ENCODE data around the gene MCU.
"Not testable (repeated sequence)": the region's sequence is repeated elsewhere in the genome, so short reads cannot be mapped to it uniquely, and the experiment has no call there.

MCU gene, protein sequence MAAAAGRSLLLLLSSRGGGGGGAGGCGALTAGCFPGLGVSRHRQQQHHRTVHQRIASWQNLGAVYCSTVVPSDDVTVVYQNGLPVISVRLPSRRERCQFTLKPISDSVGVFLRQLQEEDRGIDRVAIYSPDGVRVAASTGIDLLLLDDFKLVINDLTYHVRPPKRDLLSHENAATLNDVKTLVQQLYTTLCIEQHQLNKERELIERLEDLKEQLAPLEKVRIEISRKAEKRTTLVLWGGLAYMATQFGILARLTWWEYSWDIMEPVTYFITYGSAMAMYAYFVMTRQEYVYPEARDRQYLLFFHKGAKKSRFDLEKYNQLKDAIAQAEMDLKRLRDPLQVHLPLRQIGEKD

DNA sequence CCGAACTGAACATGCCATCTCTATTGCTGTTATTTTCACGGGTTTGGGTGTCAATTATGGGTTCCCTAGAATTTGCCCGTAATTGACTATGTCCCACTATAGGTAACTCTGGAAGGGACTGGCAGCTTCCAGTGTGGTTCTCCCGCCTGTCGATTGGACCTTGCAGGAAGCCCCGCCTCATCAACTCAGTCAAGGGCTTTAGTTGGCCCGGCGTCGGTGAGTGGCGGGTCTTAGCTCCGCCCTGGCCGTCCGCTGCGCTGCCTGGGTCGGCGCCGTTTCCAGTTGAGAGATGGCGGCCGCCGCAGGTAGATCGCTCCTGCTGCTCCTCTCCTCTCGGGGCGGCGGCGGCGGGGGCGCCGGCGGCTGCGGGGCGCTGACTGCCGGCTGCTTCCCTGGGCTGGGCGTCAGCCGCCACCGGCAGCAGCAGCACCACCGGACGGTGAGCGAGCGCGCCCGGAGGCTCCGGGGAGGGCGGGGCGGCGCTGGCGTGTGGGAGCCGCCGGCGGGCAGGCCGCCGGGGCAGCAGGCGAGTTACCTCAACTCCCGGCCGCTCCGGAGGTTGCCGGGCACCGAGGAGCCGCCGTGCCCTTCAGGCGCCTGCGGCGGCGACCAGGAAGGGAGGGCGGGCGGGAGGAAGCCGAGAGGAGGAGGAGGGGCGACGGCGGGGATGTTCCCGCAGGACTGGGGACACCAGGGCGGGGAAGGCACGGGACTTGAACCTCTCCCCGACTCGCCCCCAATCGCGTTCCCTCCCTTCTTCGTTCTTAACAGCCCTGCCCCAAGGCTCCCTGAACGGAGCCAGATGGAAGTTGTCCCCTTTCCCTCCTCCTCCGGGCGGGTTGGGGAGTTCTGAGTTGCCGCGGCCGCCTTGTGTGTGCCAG lies at the start of gene MCU:
TSS of gene MCU (plus strand) at position 281 of the 881 bp plus-strand sequence. CDS start at position 290, 9 bp downstream.
- DNase-seq (ENCODE audit: low read depth in 1 of 2, low spot score in 1 of 2) = peak; percentile 86 to 89

- no peak for DNase-seq (ENCODE audit: low read depth in 1 of 2, low spot score in 1 of 2)
Measured at GRCh38 chr10:72642318-72642717, 49.6 kb upstream of the MCU start.

DNA sequence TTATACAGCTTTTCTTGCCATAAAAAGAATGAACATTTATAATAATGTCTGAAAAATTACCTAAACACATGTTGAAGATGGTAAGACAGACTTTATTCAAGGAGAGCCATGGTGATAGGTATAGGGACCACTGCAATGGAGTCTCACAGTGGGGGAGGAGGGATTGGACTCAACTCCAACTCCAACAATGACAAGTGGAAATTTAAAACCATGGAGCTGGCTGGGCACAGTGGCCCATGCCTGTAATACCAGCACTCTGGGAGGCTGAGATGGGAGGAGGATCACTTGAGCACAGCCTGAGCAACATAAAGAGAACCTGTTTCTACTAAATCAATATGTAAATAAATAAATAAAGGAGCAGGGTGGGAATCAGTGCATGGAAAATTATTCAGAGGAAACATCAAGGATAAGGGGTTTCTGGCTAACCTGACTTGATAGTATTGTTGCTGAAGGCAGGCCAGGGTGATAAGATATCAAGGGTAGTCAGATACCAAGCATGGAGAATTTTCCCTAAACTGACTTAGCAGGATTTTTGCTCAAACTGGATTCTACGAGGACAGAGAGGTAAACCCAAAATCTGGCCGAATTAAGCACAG lies 46.6 kb upstream of the MCU start:
- DNase-seq (ENCODE audit: low read depth in 1 of 2, low spot score in 1 of 2) = no peak

DNA sequence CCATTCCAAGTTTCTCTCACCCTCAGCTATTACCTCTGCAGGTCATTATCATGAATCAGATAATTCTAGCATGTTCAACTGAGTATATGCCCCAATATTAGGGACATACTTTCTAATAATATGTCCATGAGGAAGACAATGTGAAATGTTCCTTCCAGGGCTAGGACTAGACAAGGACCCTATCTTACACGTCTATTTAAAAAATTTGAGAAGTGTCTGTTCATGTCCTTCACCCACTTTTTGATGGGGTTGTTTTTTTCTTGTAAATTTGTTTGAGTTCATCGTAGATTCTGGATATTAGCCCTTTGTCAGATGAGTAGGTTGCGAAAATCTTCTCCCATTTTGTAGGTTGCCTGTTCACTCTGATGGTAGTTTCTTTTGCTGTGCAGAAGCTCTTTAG lies 45.0 kb upstream of the MCU start:
- not testable (repeated sequence) for DNase-seq (ENCODE audit: low read depth in 1 of 2, low spot score in 1 of 2)

- no peak for DNase-seq (ENCODE audit: low read depth in 1 of 2, low spot score in 1 of 2)
Measured at GRCh38 chr10:72648301-72648700, 43.6 kb upstream of the MCU start.

DNA sequence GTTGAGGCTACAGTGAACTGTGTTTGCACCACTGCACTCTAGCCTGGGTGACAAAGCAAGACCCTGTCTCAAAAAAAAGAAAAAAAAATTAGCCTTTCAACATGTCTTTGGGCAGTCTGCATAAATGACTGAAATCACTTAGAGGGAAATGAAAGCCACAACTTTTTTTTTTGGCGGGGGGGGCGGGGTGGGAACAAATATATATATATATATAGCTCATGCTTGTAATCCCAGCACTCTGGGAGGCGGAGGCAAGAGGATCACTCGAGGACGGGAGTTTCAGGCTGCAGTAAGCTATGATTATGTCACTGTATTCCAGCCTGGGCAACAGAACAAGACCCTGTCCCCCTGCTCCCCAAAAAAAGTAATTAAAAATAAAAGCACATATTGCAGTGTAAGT lies 42.7 kb upstream of the MCU start:
- no peak for DNase-seq (ENCODE audit: low read depth in 1 of 2, low spot score in 1 of 2)

DNA sequence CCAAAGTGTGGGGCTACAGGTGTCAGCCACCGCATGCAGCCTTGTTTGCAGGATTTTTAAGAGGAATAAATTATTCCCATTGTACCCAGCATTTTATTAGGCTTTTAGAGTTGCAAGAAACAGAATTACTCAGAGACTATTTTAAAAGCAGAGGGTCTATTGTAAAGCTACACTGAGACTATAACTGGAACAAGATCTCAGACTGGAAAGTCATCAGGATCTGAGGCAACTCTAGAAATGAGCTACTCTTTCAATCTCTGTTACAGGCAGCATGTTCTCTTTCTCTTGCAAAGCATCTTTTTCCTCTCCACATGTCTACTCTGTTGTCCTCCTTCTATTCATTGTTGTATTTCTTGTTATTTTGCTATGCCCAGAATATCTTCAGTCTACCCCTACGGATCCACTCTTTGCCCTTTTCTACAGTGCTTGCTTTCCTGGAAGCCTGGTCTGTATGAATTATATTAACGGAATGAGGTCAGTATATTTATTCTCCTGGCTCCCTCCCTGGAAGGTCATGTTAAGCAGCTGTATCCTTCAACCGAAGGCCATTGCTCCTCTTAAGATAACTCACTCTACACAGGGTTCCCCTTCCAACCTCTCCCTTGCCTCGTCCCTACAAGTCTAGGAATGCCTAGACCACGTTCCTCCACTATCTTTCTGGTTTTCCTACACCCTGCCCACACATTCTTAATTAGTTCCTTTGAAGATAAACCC lies 38.4 kb upstream of the MCU start:
- DNase-seq (ENCODE audit: low read depth in 1 of 2, low spot score in 1 of 2) = no peak

GRCh38 chr10:72654720-72655119 lies 37.2 kb upstream of the MCU start:
- DNase-seq (ENCODE audit: low read depth in 1 of 2, low spot score in 1 of 2) = no peak

- no peak for DNase-seq (ENCODE audit: low read depth in 1 of 2, low spot score in 1 of 2)
Measured at GRCh38 chr10:72658696-72659400, 33.1 kb upstream of the MCU start.

DNA sequence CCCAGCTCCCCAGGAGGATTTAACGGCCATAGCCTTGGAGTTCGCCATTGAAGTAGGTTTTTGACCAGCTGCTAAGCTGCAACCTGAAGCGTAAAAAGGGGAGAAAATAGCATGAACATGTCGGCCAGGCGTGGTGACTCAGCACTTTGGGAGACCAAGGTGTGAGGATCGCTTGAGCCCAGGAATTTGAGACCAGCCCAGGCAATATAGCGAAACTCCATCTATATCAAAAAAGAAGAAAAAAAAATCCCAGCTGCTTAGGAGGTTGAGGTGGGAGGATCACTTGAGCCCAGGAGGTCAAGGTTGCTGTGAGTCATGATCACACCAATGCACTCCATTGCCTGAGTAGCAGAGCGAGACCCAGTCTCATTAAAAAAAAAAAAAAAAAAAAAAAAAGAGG lies 32.2 kb upstream of the MCU start:
- no peak for DNase-seq (ENCODE audit: low read depth in 1 of 2, low spot score in 1 of 2)

- DNase-seq (ENCODE audit: low read depth in 1 of 2, low spot score in 1 of 2) = no peak
Measured at GRCh38 chr10:72660220-72660619, 31.7 kb upstream of the MCU start.

DNA sequence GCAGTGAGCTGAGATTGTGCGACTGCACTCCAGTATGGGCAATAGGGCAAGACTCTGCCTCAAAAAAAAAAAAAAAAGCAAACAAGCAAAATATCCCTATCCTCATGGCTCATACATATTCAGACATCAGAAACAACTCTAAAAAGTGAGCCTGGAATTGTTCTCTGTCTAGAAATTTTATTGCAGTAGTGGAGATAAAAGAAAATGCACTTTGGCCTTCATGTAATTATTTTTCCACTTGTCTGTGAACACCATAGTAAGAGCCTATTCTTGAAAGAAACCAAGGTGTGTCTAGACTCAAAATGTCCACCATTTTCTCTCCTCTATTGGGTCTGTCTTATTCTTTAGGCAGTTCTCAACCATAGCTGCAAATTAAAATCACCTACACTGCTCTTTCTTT lies 30.5 kb upstream of the MCU start:
- DNase-seq (ENCODE audit: low read depth in 1 of 2, low spot score in 1 of 2) = no peak

DNA sequence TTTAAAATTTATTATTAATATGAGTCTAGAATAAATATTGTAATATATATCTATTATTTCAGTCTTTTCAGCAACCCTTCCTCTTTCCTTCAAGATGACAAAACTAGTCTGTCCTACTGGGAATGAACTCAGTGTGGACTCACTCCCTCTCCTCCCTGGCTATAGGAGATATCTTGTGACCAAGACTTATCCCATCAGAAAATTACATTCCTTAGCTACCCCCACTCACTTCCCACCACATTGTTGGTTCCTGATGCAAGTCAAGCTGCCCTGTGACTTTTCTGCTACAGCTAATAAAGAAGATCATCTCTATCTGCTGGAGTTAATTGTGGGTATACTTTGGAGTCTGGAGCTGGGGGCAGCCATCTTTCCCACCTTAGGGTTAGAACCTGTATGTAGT lies 28.0 kb upstream of the MCU start:
- no peak for DNase-seq (ENCODE audit: low read depth in 1 of 2, low spot score in 1 of 2)

GRCh38 chr10:72665925-72666324 lies 26.0 kb upstream of the MCU start:
- no peak for DNase-seq (ENCODE audit: low read depth in 1 of 2, low spot score in 1 of 2)

DNA sequence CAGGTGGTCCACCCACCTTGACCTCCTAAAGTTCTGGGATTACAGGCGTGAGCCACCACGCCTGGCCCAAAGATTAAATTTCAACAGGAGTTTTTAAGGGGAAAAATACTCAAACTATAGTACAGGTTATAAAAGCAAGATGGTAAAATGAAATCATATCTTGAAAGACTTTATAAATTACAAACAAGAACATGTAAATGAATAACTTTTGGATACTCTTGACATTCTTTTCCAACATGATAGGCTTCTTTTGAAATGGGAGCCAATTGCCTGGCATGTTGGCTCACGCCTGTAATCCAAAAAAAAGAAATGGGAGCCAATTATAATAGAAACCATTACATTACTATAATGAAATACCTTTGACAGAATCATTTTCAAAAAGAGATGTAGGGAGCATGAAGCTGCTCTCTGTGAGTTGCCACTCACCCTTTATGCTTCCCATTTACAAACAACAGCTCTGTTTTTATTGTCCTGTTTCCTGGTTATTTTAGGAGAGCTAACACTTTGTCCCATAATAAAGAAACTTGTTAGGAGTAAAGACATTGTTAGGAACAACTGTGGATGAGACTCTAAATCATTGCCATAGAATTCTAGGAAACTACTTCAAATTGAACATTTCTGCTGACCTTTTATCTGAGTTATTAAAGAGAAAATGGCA lies 24.6 kb upstream of the MCU start:
- DNase-seq (ENCODE audit: low read depth in 1 of 2, low spot score in 1 of 2) = no peak

DNA sequence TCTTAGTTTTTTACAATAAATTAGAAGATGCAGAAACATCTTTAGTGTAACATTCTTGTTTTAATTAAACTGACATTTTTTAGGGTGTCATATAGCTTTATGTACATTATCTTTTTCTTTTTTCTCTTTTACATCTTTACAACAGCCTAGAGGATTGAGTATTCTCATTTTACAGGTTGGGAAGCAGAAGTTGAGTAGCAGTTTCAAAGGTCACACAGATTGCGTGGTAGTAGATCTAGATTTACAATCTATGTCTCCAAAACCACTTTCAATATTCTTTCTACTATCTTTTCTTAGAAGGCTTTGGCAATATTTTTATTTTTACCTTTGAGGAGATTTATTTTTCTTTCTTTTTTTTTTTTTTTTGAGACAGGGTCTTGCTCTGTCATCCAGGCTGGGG lies 18.7 kb upstream of the MCU start:
- no peak for DNase-seq (ENCODE audit: low read depth in 1 of 2, low spot score in 1 of 2)

GRCh38 chr10:72674174-72674573 lies 17.8 kb upstream of the MCU start:
- not testable (repeated sequence) for DNase-seq (ENCODE audit: low read depth in 1 of 2, low spot score in 1 of 2)

DNA sequence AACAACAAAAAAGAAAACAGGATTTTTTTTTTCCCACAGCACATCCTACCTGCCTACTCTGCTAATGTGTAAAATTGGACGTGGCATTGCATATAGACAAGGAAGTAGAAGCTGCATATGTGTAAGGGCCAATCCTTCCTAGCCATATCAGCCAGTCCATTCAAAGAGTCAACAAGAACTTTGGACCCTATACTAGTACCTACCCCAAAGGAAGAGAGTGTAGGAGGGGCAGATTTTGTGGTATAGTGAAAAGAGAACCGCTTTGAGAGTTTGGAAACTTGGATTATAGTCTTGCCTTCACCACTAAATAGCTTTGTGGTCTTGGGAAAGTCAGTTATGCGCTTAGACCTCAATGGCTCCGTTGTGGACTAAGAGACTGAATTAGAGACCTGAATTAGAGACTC lies 12.1 kb upstream of the MCU start:
- no peak for DNase-seq (ENCODE audit: low read depth in 1 of 2, low spot score in 1 of 2)

GRCh38 chr10:72682638-72683037 lies 9.3 kb upstream of the MCU start:
- no peak for DNase-seq (ENCODE audit: low read depth in 1 of 2, low spot score in 1 of 2)

DNA sequence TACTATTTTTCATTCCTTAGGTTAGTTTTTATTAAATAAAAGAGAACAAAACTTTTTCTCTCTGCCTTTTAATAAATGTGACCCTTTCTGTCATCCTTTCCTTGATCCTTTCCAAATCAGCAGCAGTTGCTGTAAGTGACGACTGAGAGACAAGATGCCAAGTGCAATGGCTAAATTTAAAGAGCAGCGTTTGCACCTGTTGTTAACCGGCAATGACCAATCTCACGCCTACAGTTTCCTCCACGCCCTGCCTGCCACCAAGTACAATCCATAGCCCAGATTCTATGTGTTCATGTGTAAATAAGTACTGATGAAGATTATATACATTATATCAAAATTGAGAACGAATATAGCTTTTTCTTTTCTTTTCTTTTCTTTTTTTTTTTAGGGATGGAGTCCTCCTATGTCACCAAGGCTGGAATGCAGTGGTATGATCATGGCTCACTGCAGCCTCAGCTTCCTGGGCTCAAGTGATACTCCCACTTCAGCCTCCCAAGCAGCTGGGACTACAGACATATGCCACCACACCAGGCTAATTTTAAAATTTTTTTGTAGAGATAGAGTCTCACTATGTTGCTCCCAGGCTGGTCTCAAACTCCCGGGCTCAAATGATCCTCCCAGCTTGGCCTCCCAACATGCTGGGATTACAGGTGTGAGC lies 6.5 kb upstream of the MCU start:
- no peak for DNase-seq (ENCODE audit: low read depth in 1 of 2, low spot score in 1 of 2)

All from activated T-helper 1 cell treated with anti-CD3 and anti-CD28 coated beads, Interleukin-2, amount 50 U/mL, for 16 hours (primary cell).